PFSK-1 (cell line): ENCODE results near the gene BCR.

ENCODE experiments used
- FOXP2 ChIP-seq: optimal IDR thresholded peaks from 2 replicates; pipeline ENCODE3; 2011; ENCODE audit warnings: borderline replicate concordance, control low read depth, inconsistent platforms; ENCODE audit not compliant: insufficient read depth; ENCODE audit errors: extremely low read length, extremely low read depth
- POLR2AphosphoS5 ChIP-seq: IDR thresholded peaks from 2 replicates; pipeline ENCODE4 v1.6.1; 2012; ENCODE audit warnings: low read depth, mild to moderate bottlenecking, control low read depth, low read length, moderate library complexity
- REST ChIP-seq, 2 experiments: IDR thresholded peaks; 2 replicates each; pipeline versions ENCODE4 v1.6.1 to v1.8.0; 2011 to 2012; ENCODE audit warnings: low read depth in 2 of 2, low read length in 2 of 2, control low read depth in 1 of 2, inconsistent platforms in 1 of 2, mild to moderate bottlenecking in 1 of 2, moderate library complexity in 1 of 2; ENCODE audit not compliant: insufficient read depth in 1 of 2
- SIN3A ChIP-seq: IDR thresholded peaks from 2 replicates; pipeline ENCODE4 v1.6.1; 2012; ENCODE audit warnings: mild to moderate bottlenecking, low read length, moderate library complexity, borderline replicate concordance; ENCODE audit not compliant: insufficient read depth
- TAF1 ChIP-seq: IDR thresholded peaks from 2 replicates; pipeline ENCODE4 v1.6.1; 2012; ENCODE audit warnings: low read length, control low read depth, borderline replicate concordance; ENCODE audit not compliant: insufficient read depth

Gene BCR

GRCh38 chr22:23282986-23283385 is 102.7 kb downstream of the BCR start:
- TF ChIP-seq TAF1 (no peak), SIN3A (no peak), POLR2AphosphoS5 (no peak), FOXP2 (no peak), REST (IDR thresholded peaks at IDR 0.05; ENCODE audit: insufficient read depth in 1 of 2, low read depth in 2 of 2, low read length in 2 of 2) (no peak)

DNA sequence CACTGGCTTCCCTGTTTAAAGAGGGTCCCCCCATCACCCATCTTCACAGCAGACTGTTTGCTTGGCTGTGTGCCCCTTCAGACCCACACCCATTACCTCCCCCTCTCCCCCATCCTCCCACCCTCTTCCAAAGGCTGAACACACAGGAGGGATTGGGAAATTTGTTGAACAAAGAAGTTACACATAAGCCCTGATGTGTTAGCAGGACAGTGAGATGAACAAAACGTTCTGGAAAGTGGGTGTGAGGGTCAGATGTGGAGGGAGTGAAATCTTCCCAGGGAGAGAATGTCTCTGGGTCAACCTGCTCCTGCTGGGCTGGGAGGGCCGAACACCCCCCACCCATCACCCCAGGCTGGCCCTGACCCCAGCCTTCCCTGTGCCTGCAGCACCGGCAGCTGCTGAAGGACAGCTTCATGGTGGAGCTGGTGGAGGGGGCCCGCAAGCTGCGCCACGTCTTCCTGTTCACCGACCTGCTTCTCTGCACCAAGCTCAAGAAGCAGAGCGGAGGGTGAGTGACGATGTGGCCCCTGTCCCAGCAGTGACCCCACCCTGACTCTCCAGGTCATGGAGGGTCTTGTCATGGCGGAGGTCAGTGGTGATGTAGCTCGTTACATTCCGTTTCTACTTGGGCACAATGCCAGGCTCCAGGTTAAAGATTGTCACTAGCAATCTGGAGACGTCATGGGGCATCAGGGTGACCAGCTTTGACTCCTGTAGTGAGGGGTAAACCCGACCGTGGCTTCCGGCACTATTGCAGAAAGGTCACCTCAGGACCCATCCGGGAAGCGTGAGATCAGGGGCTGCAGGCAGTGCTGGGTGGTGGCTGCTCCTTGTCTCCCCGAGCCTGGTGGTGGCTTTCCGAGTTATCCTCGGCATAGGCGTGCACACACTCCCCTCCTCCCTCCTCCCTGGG is 103.5 kb downstream of the BCR start:
- TF ChIP-seq TAF1 = no peak
- no peak for TF ChIP-seq REST (IDR thresholded peaks at IDR 0.05; ENCODE audit: insufficient read depth in 1 of 2, low read depth in 2 of 2, low read length in 2 of 2)
- TF ChIP-seq SIN3A = no peak
- TF ChIP-seq POLR2AphosphoS5 = no peak
- no peak for TF ChIP-seq FOXP2

DNA sequence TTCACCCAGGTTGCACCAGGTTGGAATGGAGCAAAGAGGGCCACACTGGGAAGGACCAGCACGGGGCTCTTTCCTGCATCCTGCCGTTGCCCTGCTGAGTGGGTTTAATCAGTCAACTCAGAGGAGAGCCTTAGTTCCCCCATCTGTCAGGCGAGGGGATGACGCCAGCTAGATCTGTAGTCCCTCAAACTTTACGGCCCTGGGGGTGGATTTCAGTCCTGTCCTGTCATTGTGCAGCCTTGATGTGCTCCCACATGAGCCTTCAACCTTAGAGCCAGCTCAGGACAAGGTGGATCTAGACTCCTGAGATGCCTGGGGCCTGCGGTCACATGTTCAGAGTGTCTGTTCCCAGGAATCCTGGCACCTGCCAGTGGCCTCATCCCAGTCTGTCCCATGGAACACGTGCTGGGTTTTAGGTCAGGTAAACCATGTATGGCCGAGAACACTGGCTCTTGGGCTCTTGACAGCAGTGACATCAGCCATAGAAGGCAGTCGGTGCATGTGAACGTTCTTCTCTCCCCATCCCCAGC is 104.3 kb downstream of the BCR start:
- TF ChIP-seq FOXP2 = no peak
- no peak for TF ChIP-seq POLR2AphosphoS5
- TF ChIP-seq REST (IDR thresholded peaks at IDR 0.05; ENCODE audit: insufficient read depth in 1 of 2, low read depth in 2 of 2, low read length in 2 of 2) = no peak
- no peak for TF ChIP-seq TAF1
- no peak for TF ChIP-seq SIN3A

GRCh38 chr22:23285236-23285635 is 104.9 kb downstream of the BCR start:
- no peak for TF ChIP-seq REST (IDR thresholded peaks at IDR 0.05; ENCODE audit: insufficient read depth in 1 of 2, low read depth in 2 of 2, low read length in 2 of 2)

GRCh38 chr22:23285734-23286133 is 105.4 kb downstream of the BCR start:
- no peak for TF ChIP-seq POLR2AphosphoS5
- no peak for TF ChIP-seq SIN3A
- TF ChIP-seq TAF1 = no peak
